Astrocyte (in vitro differentiated cells and primary cell): ENCODE measurements around the gene FAM120AOS. TPM values are rescaled to one million over a fixed set of nuclear protein-coding genes. Genes with fewer than 3 reads are reported as not detected.
"Not testable (repeated sequence)": the region's sequence is repeated elsewhere in the genome, so short reads cannot be mapped to it uniquely, and the experiment has no call there.

Experiments
- DNase-seq: peaks from one replicate; pipeline ENCODE4 v3.0.0-alpha.2; 2010; ENCODE audit warnings: low read depth
- FAIRE-seq: peaks from 2 replicates; lab custom pipeline; 2011; peaks lifted over from hg19 to GRCh38; lab: Jason Lieb, UNC
- H2AFZ ChIP-seq: 2 replicates; pipeline ENCODE4 v1.6.0; 2012; ENCODE audit warnings: low read depth, low read length, inconsistent platforms
- H3K27ac ChIP-seq: 2 replicates; pipeline ENCODE4 v1.5.1; 2011; ENCODE audit warnings: low read depth, low read length, inconsistent platforms
- H3K27me3 ChIP-seq: 2 replicates; pipeline ENCODE4 v1.6.0; 2011; ENCODE audit warnings: low read length, inconsistent platforms; ENCODE audit not compliant: insufficient read depth
- H3K36me3 ChIP-seq: 2 replicates; pipeline ENCODE4 v1.5.1; 2011; ENCODE audit warnings: low read length, inconsistent platforms; ENCODE audit not compliant: insufficient read depth
- H3K4me1 ChIP-seq: 2 replicates; pipeline ENCODE4 v1.5.1; 2011; ENCODE audit warnings: low read length, inconsistent platforms; ENCODE audit not compliant: insufficient read depth
- H3K4me2 ChIP-seq: 2 replicates; pipeline ENCODE4 v1.6.0; 2012; ENCODE audit warnings: low read length, inconsistent platforms
- H3K4me3 ChIP-seq: 2 replicates; pipeline ENCODE4 v1.5.1; 2011; ENCODE audit warnings: low read depth, mild to moderate bottlenecking, low read length, inconsistent platforms; ENCODE audit not compliant: insufficient read depth
- H3K79me2 ChIP-seq: 2 replicates; pipeline ENCODE4 v1.6.0; 2012; ENCODE audit warnings: mild to moderate bottlenecking, low read length, inconsistent platforms; ENCODE audit not compliant: insufficient read depth
- H3K9ac ChIP-seq: 2 replicates; pipeline ENCODE4 v1.6.0; 2012; ENCODE audit warnings: mild to moderate bottlenecking, low read length, inconsistent platforms
- H3K9me3 ChIP-seq: 2 replicates; pipeline ENCODE4 v1.5.1; 2012; ENCODE audit warnings: low read depth, mild to moderate bottlenecking, low read length, inconsistent platforms; ENCODE audit not compliant: insufficient read depth
- H4K20me1 ChIP-seq: 2 replicates; pipeline ENCODE4 v1.6.0; 2012; ENCODE audit warnings: low read length, inconsistent platforms; ENCODE audit not compliant: insufficient read depth
- H3K27ac Mint-ChIP-seq: one replicate; pipeline ENCODE4 v1.8.0; 2021; ENCODE audit warnings: mild to moderate bottlenecking, mixed read lengths; ENCODE audit not compliant: unreplicated experiment
- H3K27me3 Mint-ChIP-seq: one replicate; pipeline ENCODE4 v1.8.0; 2021; ENCODE audit warnings: low read depth, mixed read lengths; ENCODE audit not compliant: unreplicated experiment
- H3K36me3 Mint-ChIP-seq: one replicate; pipeline ENCODE4 v1.8.0; 2021; ENCODE audit warnings: low read depth, mixed read lengths; ENCODE audit not compliant: unreplicated experiment
- H3K4me1 Mint-ChIP-seq: one replicate; pipeline ENCODE4 v1.8.0; 2021; ENCODE audit warnings: low read depth, mixed read lengths; ENCODE audit not compliant: unreplicated experiment
- H3K4me3 Mint-ChIP-seq: one replicate; pipeline ENCODE4 v1.8.0; 2021; ENCODE audit warnings: mild to moderate bottlenecking, moderate library complexity, mixed read lengths; ENCODE audit not compliant: unreplicated experiment
- H3K9me3 Mint-ChIP-seq: one replicate; pipeline ENCODE4 v1.8.0; 2021; ENCODE audit warnings: mild to moderate bottlenecking, mixed read lengths; ENCODE audit not compliant: unreplicated experiment
- EZH2 ChIP-seq: IDR thresholded peaks from 2 replicates; pipeline ENCODE4 v1.6.1; 2012; ENCODE audit warnings: mild to moderate bottlenecking, low read length, inconsistent platforms; ENCODE audit not compliant: insufficient read depth
- total RNA-seq: library from RNA; stranded (reverse); gene quantifications from 2 replicates; pipeline ENCODE4 v1.2.1, GENCODE V29; 2021
- TF ChIP-seq, protein P1 (sequence below): IDR thresholded peaks from 2 replicates; pipeline ENCODE4 v1.5.1; 2011; ENCODE audit warnings: low read depth, mild to moderate bottlenecking, inconsistent platforms, low read length, moderate library complexity; ENCODE audit not compliant: insufficient read depth

Gene FAM120AOS
- total RNA-seq, 1 donor from 2014 or later: 29.7 TPM

DNA sequence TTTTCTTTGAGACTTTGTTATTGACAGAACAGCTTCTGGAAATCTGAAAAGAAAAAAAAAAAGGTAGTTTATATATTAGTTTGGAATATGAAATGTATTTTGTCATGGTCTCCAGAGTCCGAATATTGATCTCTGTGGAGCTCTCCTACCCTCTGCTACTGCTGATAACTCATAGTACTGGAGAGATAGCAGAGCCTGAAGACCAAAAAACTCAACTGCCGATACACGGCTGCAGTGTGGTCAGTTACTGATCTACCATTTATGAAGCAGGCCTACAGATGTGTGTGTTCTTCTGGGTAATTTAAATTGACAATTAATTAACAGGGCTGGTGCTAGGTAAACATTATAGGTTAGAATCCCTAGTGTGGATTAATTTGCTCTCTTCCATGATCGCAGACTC, 5.7 kb downstream of the FAM120AOS start:
- Mint-ChIP-seq H3K36me3 (peaks cover 23% of the 10 kb centered on the region), H3K4me3 (no peak overlapping the region), H3K9me3 (no peaks in the 10 kb centered on the region), H3K27me3 (no peaks in the 10 kb centered on the region), H3K4me1 (peaks cover 3% of the 10 kb centered on the region), H3K27ac (no peak overlapping the region)
- peaks cover 9% of the 10 kb centered on the region for H3K4me1 ChIP-seq
- H4K20me1 ChIP-seq: peaks cover 12% of the 10 kb centered on the region
- H3K79me2 ChIP-seq: peaks cover 31% of the 10 kb centered on the region
- H3K27me3 ChIP-seq: no peaks in the 10 kb centered on the region
- TF ChIP-seq EZH2: no peak
- TF ChIP-seq, protein P1, sequence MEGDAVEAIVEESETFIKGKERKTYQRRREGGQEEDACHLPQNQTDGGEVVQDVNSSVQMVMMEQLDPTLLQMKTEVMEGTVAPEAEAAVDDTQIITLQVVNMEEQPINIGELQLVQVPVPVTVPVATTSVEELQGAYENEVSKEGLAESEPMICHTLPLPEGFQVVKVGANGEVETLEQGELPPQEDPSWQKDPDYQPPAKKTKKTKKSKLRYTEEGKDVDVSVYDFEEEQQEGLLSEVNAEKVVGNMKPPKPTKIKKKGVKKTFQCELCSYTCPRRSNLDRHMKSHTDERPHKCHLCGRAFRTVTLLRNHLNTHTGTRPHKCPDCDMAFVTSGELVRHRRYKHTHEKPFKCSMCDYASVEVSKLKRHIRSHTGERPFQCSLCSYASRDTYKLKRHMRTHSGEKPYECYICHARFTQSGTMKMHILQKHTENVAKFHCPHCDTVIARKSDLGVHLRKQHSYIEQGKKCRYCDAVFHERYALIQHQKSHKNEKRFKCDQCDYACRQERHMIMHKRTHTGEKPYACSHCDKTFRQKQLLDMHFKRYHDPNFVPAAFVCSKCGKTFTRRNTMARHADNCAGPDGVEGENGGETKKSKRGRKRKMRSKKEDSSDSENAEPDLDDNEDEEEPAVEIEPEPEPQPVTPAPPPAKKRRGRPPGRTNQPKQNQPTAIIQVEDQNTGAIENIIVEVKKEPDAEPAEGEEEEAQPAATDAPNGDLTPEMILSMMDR: no peak
- H3K36me3 ChIP-seq: peaks cover 23% of the 10 kb centered on the region
- FAIRE-seq (no peak), DNase-seq (no peak)
- no peak overlapping the region for H3K27ac ChIP-seq
- no peak overlapping the region for H3K4me2 ChIP-seq
- H3K9ac ChIP-seq: no peak overlapping the region
- no peak overlapping the region for H2AFZ ChIP-seq
- H3K9me3 ChIP-seq: no peaks in the 10 kb centered on the region
- H3K4me3 ChIP-seq: no peak overlapping the region

DNA sequence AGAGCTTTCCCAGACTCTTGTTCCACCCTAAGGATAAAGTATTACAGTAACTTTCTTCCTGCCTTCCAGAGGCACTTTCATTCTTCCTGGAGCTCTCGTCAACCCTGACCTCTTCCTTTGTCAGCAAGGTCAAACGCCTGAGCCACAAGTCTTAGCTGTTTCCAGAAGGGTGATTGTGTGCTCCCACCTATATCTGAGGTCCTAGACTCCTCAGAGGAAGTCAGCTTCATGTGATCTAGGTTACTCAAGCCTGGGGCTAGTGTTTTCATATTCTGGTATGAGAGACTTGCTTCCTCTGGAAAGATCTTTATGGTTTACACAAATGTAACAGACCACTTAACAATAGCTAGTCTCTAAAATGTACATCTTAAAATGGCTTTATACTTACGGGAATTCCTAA, 7.3 kb downstream of the FAM120AOS start:
- peaks cover 10% of the 10 kb centered on the region for H4K20me1 ChIP-seq
- no peak overlapping the region for H3K4me3 Mint-ChIP-seq
- TF ChIP-seq, protein P1: no peak
- TF ChIP-seq EZH2: no peak
- no peak overlapping the region for H2AFZ ChIP-seq
- no peaks in the 10 kb centered on the region for H3K9me3 ChIP-seq
- no peak for DNase-seq
- no peak overlapping the region for H3K27ac Mint-ChIP-seq
- no peaks in the 10 kb centered on the region for H3K9me3 Mint-ChIP-seq
- H3K36me3 Mint-ChIP-seq: peaks cover 23% of the 10 kb centered on the region
- peaks cover 20% of the 10 kb centered on the region for H3K79me2 ChIP-seq
- no peaks in the 10 kb centered on the region for H3K27me3 ChIP-seq
- no peaks in the 10 kb centered on the region for H3K27me3 Mint-ChIP-seq
- H3K9ac ChIP-seq: no peak overlapping the region
- peaks cover 9% of the 10 kb centered on the region for H3K4me1 ChIP-seq
- H3K4me3 ChIP-seq: no peak overlapping the region
- H3K36me3 ChIP-seq: peaks cover 23% of the 10 kb centered on the region
- peaks cover 3% of the 10 kb centered on the region for H3K4me1 Mint-ChIP-seq
- no peak overlapping the region for H3K4me2 ChIP-seq
- H3K27ac ChIP-seq: no peak overlapping the region
- no peak for FAIRE-seq

GRCh38 chr9:93440896-93441580, 12.3 kb downstream of the FAM120AOS start:
- H3K9ac ChIP-seq: no peak overlapping the region
- H3K27me3 ChIP-seq: no peaks in the 10 kb centered on the region
- DNase-seq (no peak), FAIRE-seq (no peak)
- Mint-ChIP-seq H3K4me3 (no peak overlapping the region), H3K9me3 (no peaks in the 10 kb centered on the region), H3K36me3 (peaks cover 5% of the 10 kb centered on the region), H3K27ac (no peak overlapping the region), H3K4me1 (no peaks in the 10 kb centered on the region), H3K27me3 (no peaks in the 10 kb centered on the region)
- H4K20me1 ChIP-seq: no peaks in the 10 kb centered on the region
- no peaks in the 10 kb centered on the region for H3K79me2 ChIP-seq
- H3K36me3 ChIP-seq: peaks cover 3% of the 10 kb centered on the region
- no peak overlapping the region for H2AFZ ChIP-seq
- H3K4me2 ChIP-seq: no peak overlapping the region
- H3K4me3 ChIP-seq: no peak overlapping the region
- TF ChIP-seq, protein P1: no peak
- no peak for TF ChIP-seq EZH2
- no peaks in the 10 kb centered on the region for H3K4me1 ChIP-seq
- no peaks in the 10 kb centered on the region for H3K9me3 ChIP-seq
- H3K27ac ChIP-seq: no peak overlapping the region

DNA sequence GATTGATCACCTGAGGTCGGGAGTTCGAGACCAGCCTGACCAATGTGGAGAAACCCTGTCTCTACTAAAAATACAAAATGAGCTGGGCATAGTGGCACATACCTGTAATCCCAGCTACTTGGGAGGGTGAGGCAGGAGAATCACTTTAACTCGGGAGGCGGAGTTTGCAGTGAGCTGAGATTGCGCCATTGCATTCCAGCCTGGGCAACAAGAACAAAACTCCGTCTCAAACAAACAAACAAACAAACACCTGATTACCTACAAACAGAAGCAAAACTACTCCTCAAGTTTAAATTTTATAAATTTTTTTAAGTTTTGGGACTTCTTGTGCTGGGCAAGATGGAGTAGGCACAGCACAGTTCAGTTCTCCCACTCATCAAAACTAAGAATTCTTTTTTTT, 14.1 kb downstream of the FAM120AOS start:
- not testable (repeated sequence) for H3K27me3 ChIP-seq, H3K9ac ChIP-seq, H3K79me2 ChIP-seq, DNase-seq, H3K36me3 ChIP-seq, H3K27ac Mint-ChIP-seq, H3K4me1 ChIP-seq, FAIRE-seq, H3K4me3 Mint-ChIP-seq, H2AFZ ChIP-seq, H3K4me2 ChIP-seq, H3K9me3 ChIP-seq, H3K9me3 Mint-ChIP-seq, H3K4me1 Mint-ChIP-seq, H3K4me3 ChIP-seq, H3K27me3 Mint-ChIP-seq, H3K27ac ChIP-seq, H4K20me1 ChIP-seq, H3K36me3 Mint-ChIP-seq
